Hepatocyte (in vitro differentiated cells): ENCODE results near the gene AOX1. TPM values are rescaled to one million over a fixed set of nuclear protein-coding genes. Genes with fewer than 3 reads are reported as not detected.

Experiments used
- DNase-seq: peaks from one replicate; pipeline ENCODE4 v3.0.0-alpha.2; 2016; ENCODE audit warnings: low spot score
- H2AFZ ChIP-seq: fragments of 200-600 bp; sonication (generic); 2 replicates; pipeline ENCODE4 v1.6.0; 2016; ENCODE audit warnings: antibody characterized with exemption, mild to moderate bottlenecking
- H3K27ac ChIP-seq: fragments of 200-600 bp; sonication (generic); 2 replicates; pipeline ENCODE4 v1.5.1; 2016; ENCODE audit warnings: mild to moderate bottlenecking
- H3K27me3 ChIP-seq: fragments of 200-600 bp; sonication (generic); 2 replicates; pipeline ENCODE4 v1.6.1; 2016
- H3K36me3 ChIP-seq: fragments of 200-600 bp; sonication (generic); replicated peaks from 2 replicates; pipeline ENCODE4 v1.5.1; 2016; ENCODE audit warnings: low read depth; ENCODE audit not compliant: insufficient read depth
- H3K4me1 ChIP-seq: fragments of 200-600 bp; sonication (generic); 2 replicates; pipeline ENCODE4 v1.5.1; 2016; ENCODE audit warnings: mild to moderate bottlenecking, moderate library complexity; ENCODE audit not compliant: insufficient read depth
- H3K4me2 ChIP-seq: fragments of 200-600 bp; sonication (generic); 2 replicates; pipeline ENCODE4 v1.6.0; 2016
- H3K4me3 ChIP-seq: fragments of 200-600 bp; sonication (generic); 2 replicates; pipeline ENCODE4 v1.5.1; 2016; ENCODE audit warnings: mild to moderate bottlenecking
- H3K79me2 ChIP-seq: fragments of 200-600 bp; sonication (generic); 2 replicates; pipeline ENCODE4 v1.6.0; 2017; ENCODE audit warnings: mild to moderate bottlenecking
- H3K9me2 ChIP-seq: fragments of 200-600 bp; sonication (generic); replicated peaks from 2 replicates; pipeline ENCODE4 v1.6.0; 2017; ENCODE audit warnings: mild to moderate bottlenecking; ENCODE audit not compliant: insufficient read depth
- H3K9me3 ChIP-seq: fragments of 200-600 bp; sonication (generic); 2 replicates; pipeline ENCODE4 v1.5.1; 2016; ENCODE audit warnings: low read depth, mild to moderate bottlenecking
- H4K20me1 ChIP-seq: fragments of 200-600 bp; sonication (generic); 2 replicates; pipeline ENCODE4 v1.6.0; 2016; ENCODE audit warnings: mild to moderate bottlenecking; ENCODE audit not compliant: insufficient read depth, poor library complexity, severe bottlenecking
- EZH2 ChIP-seq: fragments of 200-600 bp; sonication (generic); IDR thresholded peaks from 2 replicates; pipeline ENCODE4 v1.6.1; 2016; ENCODE audit warnings: antibody characterized with exemption, mild to moderate bottlenecking, borderline replicate concordance
- EZH2phosphoT487 ChIP-seq: fragments of 200-600 bp; sonication (generic); IDR thresholded peaks from one replicate; pipeline ENCODE4 v1.6.1; 2018; ENCODE audit warnings: antibody characterized with exemption, mild to moderate bottlenecking, low read depth, moderate library complexity; ENCODE audit not compliant: unreplicated experiment, severe bottlenecking
- WGBS: methylation state at CpG from one replicate; pipeline ENCODE4 v1.1.6; 2016; ENCODE audit warnings: low lambda C conversion rate; ENCODE audit errors: missing lambda C conversion rate; 5-methylcytosine and 5-hydroxymethylcytosine counted together
- polyA plus RNA-seq: library from polyadenylated mRNA; unstranded; fragments of >200 nt; fragmentation: Nextera tagmentation; extraction: Ambion mirVana; gene quantifications from 2 replicates; pipeline ENCODE4 v1.2.1, GENCODE V29; 2016
- total RNA-seq: library from RNA; depleted of rRNA; stranded (reverse); fragments of >200 nt; gene quantifications from 2 replicates; pipeline ENCODE4 v1.2.3, GENCODE V29; 2014
- TF ChIP-seq, protein P1 (sequence below): fragments of 200-600 bp; sonication (generic); IDR thresholded peaks from 2 replicates; pipeline ENCODE4 v1.5.1; 2016; ENCODE audit warnings: antibody characterized with exemption, mild to moderate bottlenecking; ENCODE audit not compliant: poor library complexity

Gene AOX1
- total and polyA plus RNA-seq, 2 experiments from 2014 or later, result 4.7 to 7.4 TPM

GRCh38 chr2:200674837-200675236 lies 89.0 kb downstream of the AOX1 start:
- no peaks in the 10 kb centered on the region for H3K79me2 ChIP-seq
- DNase-seq, result no peak
- no peaks in the 10 kb centered on the region for H3K9me3 ChIP-seq
- no peak overlapping the region for H3K4me2 ChIP-seq
- no peaks in the 10 kb centered on the region for H3K36me3 ChIP-seq
- no peaks in the 10 kb centered on the region for H3K9me2 ChIP-seq
- H2AFZ ChIP-seq, result no peak overlapping the region
- no peak overlapping the region for H3K27ac ChIP-seq
- TF ChIP-seq EZH2phosphoT487 (no peak), EZH2 (no peak)
- TF ChIP-seq, protein P1, sequence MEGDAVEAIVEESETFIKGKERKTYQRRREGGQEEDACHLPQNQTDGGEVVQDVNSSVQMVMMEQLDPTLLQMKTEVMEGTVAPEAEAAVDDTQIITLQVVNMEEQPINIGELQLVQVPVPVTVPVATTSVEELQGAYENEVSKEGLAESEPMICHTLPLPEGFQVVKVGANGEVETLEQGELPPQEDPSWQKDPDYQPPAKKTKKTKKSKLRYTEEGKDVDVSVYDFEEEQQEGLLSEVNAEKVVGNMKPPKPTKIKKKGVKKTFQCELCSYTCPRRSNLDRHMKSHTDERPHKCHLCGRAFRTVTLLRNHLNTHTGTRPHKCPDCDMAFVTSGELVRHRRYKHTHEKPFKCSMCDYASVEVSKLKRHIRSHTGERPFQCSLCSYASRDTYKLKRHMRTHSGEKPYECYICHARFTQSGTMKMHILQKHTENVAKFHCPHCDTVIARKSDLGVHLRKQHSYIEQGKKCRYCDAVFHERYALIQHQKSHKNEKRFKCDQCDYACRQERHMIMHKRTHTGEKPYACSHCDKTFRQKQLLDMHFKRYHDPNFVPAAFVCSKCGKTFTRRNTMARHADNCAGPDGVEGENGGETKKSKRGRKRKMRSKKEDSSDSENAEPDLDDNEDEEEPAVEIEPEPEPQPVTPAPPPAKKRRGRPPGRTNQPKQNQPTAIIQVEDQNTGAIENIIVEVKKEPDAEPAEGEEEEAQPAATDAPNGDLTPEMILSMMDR, result no peak
- no peaks in the 10 kb centered on the region for H3K4me1 ChIP-seq
- H4K20me1 ChIP-seq, result no peaks in the 10 kb centered on the region
- no peak overlapping the region for H3K4me3 ChIP-seq
- H3K27me3 ChIP-seq, result no peaks in the 10 kb centered on the region
- WGBS, result 79% methylated on average over 7 of the region's 7 CpGs

DNA sequence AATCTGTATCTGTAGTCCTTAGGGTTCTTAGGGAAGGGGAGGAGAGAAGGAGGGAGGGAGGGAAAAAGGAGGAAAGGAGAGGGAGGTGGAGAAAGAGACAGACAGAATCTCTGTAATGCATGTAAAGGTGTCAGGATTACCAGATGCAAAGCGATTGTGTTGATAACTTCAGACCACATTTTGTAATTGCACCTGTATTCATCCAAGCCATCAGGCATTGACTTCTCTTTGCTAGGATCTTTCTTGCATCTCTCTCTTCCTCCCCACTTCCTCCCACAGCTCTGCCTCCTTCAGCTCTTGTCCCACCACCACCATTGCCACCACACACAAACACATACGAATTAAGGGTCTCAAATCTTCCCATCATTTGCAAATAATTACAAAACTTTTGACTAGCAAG lies 91.4 kb downstream of the AOX1 start:
- H3K79me2 ChIP-seq, result no peaks in the 10 kb centered on the region
- no peak overlapping the region for H3K4me3 ChIP-seq
- H3K4me1 ChIP-seq, result no peaks in the 10 kb centered on the region
- H3K9me2 ChIP-seq, result no peaks in the 10 kb centered on the region
- H3K27me3 ChIP-seq, result no peaks in the 10 kb centered on the region
- no peaks in the 10 kb centered on the region for H4K20me1 ChIP-seq
- DNase-seq, result no peak
- H3K27ac ChIP-seq, result no peak overlapping the region
- no peaks in the 10 kb centered on the region for H3K9me3 ChIP-seq
- WGBS, result 79% methylated on average over 2 of the region's 2 CpGs
- H3K36me3 ChIP-seq, result no peaks in the 10 kb centered on the region
- no peak overlapping the region for H3K4me2 ChIP-seq
- no peak overlapping the region for H2AFZ ChIP-seq
- TF ChIP-seq, protein P1, result no peak
- TF ChIP-seq EZH2 (no peak), EZH2phosphoT487 (no peak)

GRCh38 chr2:200677721-200678532 lies 92.1 kb downstream of the AOX1 start:
- no peaks in the 10 kb centered on the region for H3K9me2 ChIP-seq
- no peaks in the 10 kb centered on the region for H3K79me2 ChIP-seq
- DNase-seq, result no peak
- no peak overlapping the region for H2AFZ ChIP-seq
- H4K20me1 ChIP-seq, result no peaks in the 10 kb centered on the region
- no peaks in the 10 kb centered on the region for H3K4me1 ChIP-seq
- no peak overlapping the region for H3K27ac ChIP-seq
- no peak overlapping the region for H3K4me2 ChIP-seq
- H3K36me3 ChIP-seq, result no peaks in the 10 kb centered on the region
- 73% methylated on average over 11 of the region's 11 CpGs for WGBS
- no peaks in the 10 kb centered on the region for H3K27me3 ChIP-seq
- H3K4me3 ChIP-seq, result no peak overlapping the region
- TF ChIP-seq EZH2 (no peak), EZH2phosphoT487 (no peak)
- TF ChIP-seq, protein P1, result no peak
- no peaks in the 10 kb centered on the region for H3K9me3 ChIP-seq
